HG03575 (cell line): ENCODE results near the gene OR2A14.
"Not testable (repeated sequence)": the region's sequence is repeated elsewhere in the genome, so short reads cannot be mapped to it uniquely, and the experiment has no call there.

Experiments
- ATAC-seq: cut with Tn5 transposase; IDR thresholded peaks from one replicate; pipeline ENCODE4 v1.9.1; 2021; ENCODE audit not compliant: unreplicated experiment, insufficient number of reproducible peaks, low FRiP score; ENCODE audit errors: extremely low read depth

Gene OR2A14

GRCh38 chr7:144122876-144123275 lies at the start of gene OR2A14:
OR2A14 (plus strand) TSS chr7:144123176; CDS start chr7:144129113, 5,937 bp downstream.
- ATAC-seq = no peak

GRCh38 chr7:144074374-144074773 lies 48.6 kb upstream of the OR2A14 start:
- ATAC-seq = no peak

GRCh38 chr7:144085978-144086377 lies 37.0 kb upstream of the OR2A14 start, which contains the start of gene OR2A12:
OR2A12 (plus strand) TSS chr7:144086278; CDS start chr7:144095108, 8,830 bp downstream.
- ATAC-seq = no peak

- ATAC-seq = no peak
These were observed 36.2 kb upstream of the OR2A14 start for GRCh38 chr7:144086730-144087129.

GRCh38 chr7:144087230-144087629 lies 35.7 kb upstream of the OR2A14 start:
- ATAC-seq = no peak

- no peak for ATAC-seq
These were observed 32.3 kb upstream of the OR2A14 start for GRCh38 chr7:144090667-144091066.

GRCh38 chr7:144098776-144099175 lies 24.2 kb upstream of the OR2A14 start:
- ATAC-seq = no peak

- no peak for ATAC-seq
These were observed 22.4 kb upstream of the OR2A14 start for GRCh38 chr7:144100607-144101006.

GRCh38 chr7:144102041-144102440 lies 20.9 kb upstream of the OR2A14 start:
- no peak for ATAC-seq

- no peak for ATAC-seq
These were observed 17.8 kb upstream of the OR2A14 start for GRCh38 chr7:144105211-144105610.

GRCh38 chr7:144109283-144109682 lies 13.7 kb upstream of the OR2A14 start, which contains the start of gene OR2A2:
OR2A2 (plus strand) TSS chr7:144109583; CDS start chr7:144109583, 0 bp downstream.
- ATAC-seq = no peak

GRCh38 chr7:144110272-144110671 lies 12.7 kb upstream of the OR2A14 start:
- ATAC-seq = no peak

GRCh38 chr7:144113651-144114050 lies 9.3 kb upstream of the OR2A14 start:
- ATAC-seq = no peak

- no peak for ATAC-seq
These were observed 4.6 kb upstream of the OR2A14 start for GRCh38 chr7:144118341-144118740.

GRCh38 chr7:144127714-144128334 lies 4.8 kb downstream of the OR2A14 start:
- ATAC-seq = peak; percentile 92

- ATAC-seq = not testable (repeated sequence)
These were observed 6.6 kb downstream of the OR2A14 start for GRCh38 chr7:144129601-144130000.

GRCh38 chr7:144130730-144131129 lies 7.8 kb downstream of the OR2A14 start:
- no peak for ATAC-seq

- no peak for ATAC-seq
These were observed 9.3 kb downstream of the OR2A14 start for GRCh38 chr7:144132262-144132661.

- no peak for ATAC-seq
These were observed 10.3 kb downstream of the OR2A14 start for GRCh38 chr7:144133307-144133706.

GRCh38 chr7:144134116-144134515 lies 11.1 kb downstream of the OR2A14 start:
- no peak for ATAC-seq

GRCh38 chr7:144137501-144137900 lies 14.5 kb downstream of the OR2A14 start:
- ATAC-seq = no peak
